Measurements from ENCODE around the gene NGFR.

DNA sequence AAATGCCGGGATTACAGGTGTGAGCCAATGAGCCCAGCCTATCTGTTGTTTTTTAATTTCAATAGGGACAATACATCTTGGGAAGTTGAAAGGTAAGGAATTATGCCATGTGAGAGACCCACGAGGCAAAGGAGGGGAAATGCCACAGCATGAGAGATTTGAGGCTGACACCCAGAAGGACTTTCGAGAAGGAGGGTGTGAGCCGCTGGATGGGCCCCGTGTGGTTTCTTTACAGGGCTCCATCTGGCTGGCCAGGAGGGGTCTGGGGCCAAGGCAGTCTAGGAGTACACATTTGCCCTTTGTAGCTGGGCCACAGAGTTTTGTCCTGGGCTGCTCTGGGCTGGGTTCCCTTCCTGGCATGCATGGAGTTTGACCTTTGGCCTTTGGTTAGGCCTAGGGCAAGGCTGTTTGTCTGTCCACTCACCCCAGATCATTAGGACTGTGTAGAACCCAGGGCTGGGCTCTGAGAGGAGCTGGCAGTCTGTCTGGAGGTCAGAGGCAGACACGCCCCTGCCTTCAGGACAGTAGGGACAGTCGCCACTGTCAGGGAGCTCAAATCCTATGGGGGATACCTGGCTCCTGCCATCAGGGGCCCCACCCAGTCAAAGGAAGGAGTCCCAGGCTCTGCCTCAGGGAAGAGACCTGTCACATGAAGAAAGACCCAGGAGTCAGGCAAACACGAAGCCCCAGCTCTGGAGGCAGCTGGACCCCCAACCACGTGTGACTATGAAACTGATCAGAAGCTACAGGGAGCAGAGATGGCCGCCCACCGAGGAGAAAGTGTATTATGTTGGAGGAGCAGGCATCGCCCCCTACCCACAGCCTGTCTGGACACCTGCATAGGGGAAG is 56.4 kb downstream of the NGFR start:
- TF ChIP-seq, protein P1, sequence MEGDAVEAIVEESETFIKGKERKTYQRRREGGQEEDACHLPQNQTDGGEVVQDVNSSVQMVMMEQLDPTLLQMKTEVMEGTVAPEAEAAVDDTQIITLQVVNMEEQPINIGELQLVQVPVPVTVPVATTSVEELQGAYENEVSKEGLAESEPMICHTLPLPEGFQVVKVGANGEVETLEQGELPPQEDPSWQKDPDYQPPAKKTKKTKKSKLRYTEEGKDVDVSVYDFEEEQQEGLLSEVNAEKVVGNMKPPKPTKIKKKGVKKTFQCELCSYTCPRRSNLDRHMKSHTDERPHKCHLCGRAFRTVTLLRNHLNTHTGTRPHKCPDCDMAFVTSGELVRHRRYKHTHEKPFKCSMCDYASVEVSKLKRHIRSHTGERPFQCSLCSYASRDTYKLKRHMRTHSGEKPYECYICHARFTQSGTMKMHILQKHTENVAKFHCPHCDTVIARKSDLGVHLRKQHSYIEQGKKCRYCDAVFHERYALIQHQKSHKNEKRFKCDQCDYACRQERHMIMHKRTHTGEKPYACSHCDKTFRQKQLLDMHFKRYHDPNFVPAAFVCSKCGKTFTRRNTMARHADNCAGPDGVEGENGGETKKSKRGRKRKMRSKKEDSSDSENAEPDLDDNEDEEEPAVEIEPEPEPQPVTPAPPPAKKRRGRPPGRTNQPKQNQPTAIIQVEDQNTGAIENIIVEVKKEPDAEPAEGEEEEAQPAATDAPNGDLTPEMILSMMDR (IDR thresholded peaks at IDR 0.05; ENCODE audit: insufficient read depth, low read length, poor library complexity, severe bottlenecking): no peak
- TF ChIP-seq EZH2phosphoT487 (conservative IDR thresholded peaks at IDR 0.05; ENCODE audit: low read length): no peak
